H9 (cell line): ENCODE results near the gene ASB18. TPM values are rescaled to one million over a fixed set of nuclear protein-coding genes. Genes with fewer than 3 reads are reported as not detected.

ENCODE experiments used
- DNase-seq: peaks from one replicate; pipeline ENCODE4 v3.0.0-alpha.2; 2017
- H2AFZ ChIP-seq: one replicate; pipeline ENCODE4 v1.6.1; 2013; ENCODE audit warnings: mild to moderate bottlenecking, low read length, control low read depth, moderate library complexity
- H2AK5ac ChIP-seq: 2 replicates; pipeline ENCODE4 v1.6.1; 2013; ENCODE audit warnings: low read length, control low read depth, mixed read lengths; ENCODE audit not compliant: insufficient read length
- H2BK120ac ChIP-seq: one replicate; pipeline ENCODE4 v1.6.1; 2013; ENCODE audit warnings: low read depth, mild to moderate bottlenecking, low read length, control low read depth, inconsistent platforms; ENCODE audit not compliant: poor library complexity, severe bottlenecking
- H2BK12ac ChIP-seq: 2 replicates; pipeline ENCODE4 v1.6.1; 2013; ENCODE audit warnings: low read length, control low read depth, mixed read lengths, low read depth; ENCODE audit not compliant: insufficient read length
- H2BK15ac ChIP-seq: 2 replicates; pipeline ENCODE4 v1.6.1; 2013; ENCODE audit warnings: low read depth, low read length, control low read depth
- H2BK20ac ChIP-seq: one replicate; pipeline ENCODE4 v1.6.1; 2013; ENCODE audit warnings: low read depth, mild to moderate bottlenecking, low read length, control low read depth, inconsistent platforms; ENCODE audit not compliant: poor library complexity, severe bottlenecking
- H2BK5ac ChIP-seq: 2 replicates; pipeline ENCODE4 v1.6.1; 2013; ENCODE audit warnings: low read length, control low read depth, mixed read lengths; ENCODE audit not compliant: insufficient read length
- H3K14ac ChIP-seq: 2 replicates; pipeline ENCODE4 v1.6.1; 2013; ENCODE audit warnings: low read length, control low read depth; ENCODE audit not compliant: insufficient read depth
- H3K18ac ChIP-seq: 2 replicates; pipeline ENCODE4 v1.6.1; 2013; ENCODE audit warnings: low read depth, mild to moderate bottlenecking, mixed read lengths, low read length, control low read depth; ENCODE audit not compliant: insufficient read length
- H3K23ac ChIP-seq: 2 replicates; pipeline ENCODE4 v1.6.1; 2013; ENCODE audit warnings: low read length, control low read depth, mixed read lengths, low read depth; ENCODE audit not compliant: insufficient read length
- H3K23me2 ChIP-seq: 2 replicates; pipeline ENCODE4 v1.6.1; 2013; ENCODE audit warnings: low read depth, mild to moderate bottlenecking, mixed read lengths, low read length, control low read depth; ENCODE audit not compliant: insufficient read length, poor library complexity, severe bottlenecking
- H3K27ac ChIP-seq: 2 replicates; pipeline ENCODE4 v1.5.1; 2013; ENCODE audit warnings: low read length, control low read depth, mixed read lengths, low read depth; ENCODE audit not compliant: insufficient read length
- H3K27me3 ChIP-seq: 2 replicates; pipeline ENCODE4 v1.6.1; 2013; ENCODE audit warnings: low read length, control low read depth, inconsistent platforms; ENCODE audit not compliant: insufficient read depth
- H3K4ac ChIP-seq: 2 replicates; pipeline ENCODE4 v1.6.1; 2013; ENCODE audit warnings: low read depth, mild to moderate bottlenecking, control low read depth, inconsistent platforms, low read length, moderate library complexity
- H3K4me1 ChIP-seq: 2 replicates; pipeline ENCODE4 v1.6.1; 2013; ENCODE audit warnings: low read length, control low read depth, inconsistent platforms; ENCODE audit not compliant: insufficient read depth
- H3K4me2 ChIP-seq: 2 replicates; pipeline ENCODE4 v1.6.1; 2013; ENCODE audit warnings: low read length, control low read depth, mixed read lengths; ENCODE audit not compliant: insufficient read length, insufficient read depth
- H3K56ac ChIP-seq: 2 replicates; pipeline ENCODE4 v1.6.1; 2013; ENCODE audit warnings: low read depth, mild to moderate bottlenecking, mixed read lengths, low read length, control low read depth; ENCODE audit not compliant: insufficient read length
- H3K79me1 ChIP-seq: 2 replicates; pipeline ENCODE4 v1.6.1; 2013; ENCODE audit warnings: low read depth, mild to moderate bottlenecking, moderate library complexity, low read length, control low read depth, inconsistent platforms; ENCODE audit not compliant: insufficient read depth, poor library complexity, severe bottlenecking
- H3K79me2 ChIP-seq: 2 replicates; pipeline ENCODE4 v1.6.1; 2013; ENCODE audit warnings: low read length, control low read depth, inconsistent platforms; ENCODE audit not compliant: insufficient read depth
- H3K9ac ChIP-seq: 2 replicates; pipeline ENCODE4 v1.6.1; 2013; ENCODE audit warnings: low read length, control low read depth, mixed read lengths; ENCODE audit not compliant: insufficient read length; ENCODE audit errors: extremely low read depth
- H3K9me3 ChIP-seq: one replicate; pipeline ENCODE4 v1.6.1; 2013; ENCODE audit warnings: low read depth, low read length, inconsistent platforms; ENCODE audit not compliant: control insufficient read depth
- H3T11ph ChIP-seq: one replicate; pipeline ENCODE4 v1.6.1; 2013; ENCODE audit warnings: mild to moderate bottlenecking, low read length, control low read depth, inconsistent platforms
- H4K20me1 ChIP-seq: one replicate; pipeline ENCODE4 v1.6.1; 2013; ENCODE audit not compliant: control insufficient read depth, insufficient read length, insufficient read depth
- H4K5ac ChIP-seq: 2 replicates; pipeline ENCODE4 v1.6.1; 2013; ENCODE audit warnings: low read depth, mild to moderate bottlenecking, mixed read lengths, low read length, control low read depth; ENCODE audit not compliant: insufficient read length
- H4K8ac ChIP-seq: replicated peaks from 2 replicates; pipeline ENCODE4 v1.6.1; 2013; ENCODE audit warnings: low read length, control low read depth, mixed read lengths, low read depth; ENCODE audit not compliant: insufficient read length
- H4K91ac ChIP-seq: 2 replicates; pipeline ENCODE4 v1.6.1; 2013; ENCODE audit warnings: low read depth, mild to moderate bottlenecking, moderate library complexity, mixed read lengths, low read length, control low read depth; ENCODE audit not compliant: insufficient read length
- H3K27ac Mint-ChIP-seq, 3 experiments: 2 replicates in 2 of 3; 3 replicates in 1 of 3; pipeline ENCODE4 v1.8.0; 2020 to 2021; ENCODE audit warnings: mixed read lengths in 3 of 3, mild to moderate bottlenecking in 1 of 3, moderate library complexity in 1 of 3
- H3K27me3 Mint-ChIP-seq: 2 replicates; pipeline ENCODE4 v1.8.0; 2021; ENCODE audit warnings: low read depth, mild to moderate bottlenecking, moderate library complexity, mixed read lengths
- H3K36me3 Mint-ChIP-seq, 3 experiments: 2 replicates in 2 of 3; 3 replicates in 1 of 3; pipeline ENCODE4 v1.8.0; 2020 to 2021; ENCODE audit warnings: low read depth in 3 of 3, mixed read lengths in 3 of 3; ENCODE audit not compliant: insufficient read depth in 1 of 3
- H3K4me1 Mint-ChIP-seq, 2 experiments: 2 replicates each; pipeline ENCODE4 v1.8.0; 2020; ENCODE audit warnings: mixed read lengths in 2 of 2
- H3K4me3 Mint-ChIP-seq, 2 experiments: 2 replicates in 1 of 2; 3 replicates in 1 of 2; pipeline ENCODE4 v1.8.0; 2020 to 2021; ENCODE audit warnings: mild to moderate bottlenecking in 2 of 2, mixed read lengths in 2 of 2, moderate library complexity in 1 of 2
- H3K9me3 Mint-ChIP-seq, 2 experiments: 2 replicates in 1 of 2; 3 replicates in 1 of 2; pipeline ENCODE4 v1.8.0; 2020; ENCODE audit warnings: mild to moderate bottlenecking in 2 of 2, mixed read lengths in 2 of 2, moderate library complexity in 1 of 2
- CTCF ChIP-seq: fragments of 200-600 bp; sonication (generic); conservative IDR thresholded peaks from 3 replicates; pipeline ENCODE4 v1.8.0; 2021; ENCODE audit warnings: antibody characterized with exemption, mild to moderate bottlenecking
- WGBS: extraction: QIAGEN DNeasy Blood & Tissue Kit; methylation state at CpG from one replicate; pipeline ENCODE4 v1.1.7; 2013; ENCODE audit warnings: missing lambda C conversion rate, low lambda C conversion rate, mixed read lengths; ENCODE audit not compliant: insufficient read length; ENCODE audit errors: extremely low coverage; 5-methylcytosine and 5-hydroxymethylcytosine counted together
- total RNA-seq: library from RNA; stranded (reverse); gene quantifications from 2 replicates; pipeline ENCODE4 v1.2.1, GENCODE V29; 2021

The ASB18 gene
- total RNA-seq, 1 experiment from 2014 or later: not detected

DNA sequence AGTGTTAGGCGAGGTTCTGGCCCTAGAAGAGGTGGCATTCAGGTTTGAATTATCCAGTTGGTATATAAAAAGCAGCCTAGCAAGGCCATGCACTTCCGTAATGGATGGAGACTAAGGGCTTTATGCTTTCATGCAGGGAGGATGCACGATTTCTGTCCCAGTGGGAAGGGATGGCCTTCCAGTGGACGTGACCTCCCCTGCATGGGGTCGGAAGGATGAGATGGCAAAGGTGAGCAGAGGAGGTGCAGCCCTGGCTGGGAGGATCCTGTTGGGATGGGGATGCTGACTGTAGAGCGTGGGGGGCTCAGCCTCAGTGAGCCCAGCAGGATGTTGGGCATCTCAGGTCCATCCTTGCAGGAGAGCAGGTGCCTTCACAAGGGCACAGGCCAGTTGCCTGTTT is 4.8 kb downstream of the ASB18 start:
- no peak overlapping the region for H3K4me3 Mint-ChIP-seq
- no peak overlapping the region for H3K23ac ChIP-seq
- H3K9me3 ChIP-seq: no peaks in the 10 kb centered on the region

More for the DNA sequence above, 4.8 kb downstream of the ASB18 start:
- Histone ChIP-seq H2BK12ac (no peak overlapping the region), H3K4ac (no peak overlapping the region), H2AK5ac (no peak overlapping the region), H3T11ph (no peak overlapping the region), H2BK120ac (no peak overlapping the region), H3K18ac (no peak overlapping the region), H3K4me2 (no peak overlapping the region), H2BK5ac (no peak overlapping the region), H3K79me2 (no peaks in the 10 kb centered on the region), H3K14ac (no peak overlapping the region), H4K5ac (no peak overlapping the region), H3K9ac (no peak overlapping the region), H2BK15ac (no peak overlapping the region), H4K91ac (no peak overlapping the region), H2AFZ (no peak overlapping the region), H4K8ac (no peak overlapping the region), H3K4me1 (no peaks in the 10 kb centered on the region), H4K20me1 (no peaks in the 10 kb centered on the region), H3K79me1 (no peaks in the 10 kb centered on the region), H3K23me2 (no peaks in the 10 kb centered on the region), H2BK20ac (no peak overlapping the region), H3K56ac (no peak overlapping the region), H3K27ac (no peak overlapping the region), H3K27me3 (no peaks in the 10 kb centered on the region)
- H3K9me3 Mint-ChIP-seq: no peaks in the 10 kb centered on the region; a peak in 1 of 5 replicates
- H3K36me3 Mint-ChIP-seq: no peaks in the 10 kb centered on the region
- peak overlapping the region in 1 of 3 experiments; percentile 15; a peak in 1 of 7 replicates for H3K27ac Mint-ChIP-seq
- DNase-seq: no peak
- no CpG with 5 or more reads among the region's 6 CpGs for WGBS
- H3K27me3 Mint-ChIP-seq: peaks cover 11% of the 10 kb centered on the region
- H3K4me1 Mint-ChIP-seq: peaks cover 6 to 15% of the 10 kb centered on the region in 2 experiments
- TF ChIP-seq CTCF: no peak
